RWPE1 (cell line): ENCODE results near the gene OLFM1.

Experiments
- CTCF ChIA-PET: fragments of 350-600 bp; sonication (Branson Sonifier 250); formaldehyde crosslinking; extraction: SDS; loops from one replicate; lab custom pipeline; 2021; lab: Yijun Ruan, JAX
- POLR2A ChIA-PET: fragments of 400-600 bp; formaldehyde crosslinking; extraction: SDS; loops from one replicate; lab custom pipeline; 2020; ENCODE audit warnings: antibody characterized with exemption; ENCODE audit not compliant: low non-redundant PET; lab: Yijun Ruan, JAX
- DNase-seq: peaks from one replicate; pipeline ENCODE4 v3.0.0; 2012; ENCODE audit warnings: low spot score
- H3K27ac ChIP-seq: fragments of 450-650 bp; 2 replicates; pipeline ENCODE4 v1.5.1; 2017
- CTCF ChIP-seq: fragments of 450-650 bp; conservative IDR thresholded peaks from 2 replicates; pipeline ENCODE4 v1.5.1; 2017; ENCODE audit warnings: low read depth, mild to moderate bottlenecking

The OLFM1 gene

GRCh38 chr9:135048758-135049444, 38.6 kb upstream of the OLFM1 start:
- H3K27ac ChIP-seq: no peak overlapping the region
- DNase-seq: no peak
- POLR2A ChIA-PET: no interaction called here
- TF ChIP-seq CTCF: no peak
- CTCF ChIA-PET: interaction anchor here (0.5 to 0.7 kb wide), 2 partner anchors 385 to 646 kb away, joined by 3 to 4 read pairs; no protein-coding TSS in a partner anchor

GRCh38 chr9:135049460-135049859, 38.0 kb upstream of the OLFM1 start:
- ChIA-PET POLR2A (no interaction called here), CTCF (interaction anchor here (0.7 kb wide), 1 partner anchor 647 kb away, joined by 3 read pairs; no protein-coding TSS in a partner anchor)
- H3K27ac ChIP-seq: no peak overlapping the region
- no peak for TF ChIP-seq CTCF
- DNase-seq: no peak

GRCh38 chr9:135050072-135050990, 37.1 kb upstream of the OLFM1 start:
- POLR2A ChIA-PET: no interaction called here
- DNase-seq: no peak
- H3K27ac ChIP-seq: no peak overlapping the region
- no peak for TF ChIP-seq CTCF
- CTCF ChIA-PET: no interaction called here

- no peak overlapping the region for H3K27ac ChIP-seq
- ChIA-PET POLR2A (no interaction called here), CTCF (no interaction called here)
- DNase-seq: no peak
- TF ChIP-seq CTCF: no peak
These were observed 36.0 kb upstream of the OLFM1 start for GRCh38 chr9:135051316-135052038.

GRCh38 chr9:135053133-135053532, 34.3 kb upstream of the OLFM1 start:
- CTCF ChIA-PET: interaction anchor here (0.7 kb wide), 1 partner anchor 9 kb away, joined by 4 read pairs; no protein-coding TSS in a partner anchor
- DNase-seq: no peak
- POLR2A ChIA-PET: no interaction called here
- H3K27ac ChIP-seq: no peak overlapping the region
- TF ChIP-seq CTCF: no peak

- ChIA-PET CTCF (no interaction called here), POLR2A (no interaction called here)
- no peak for TF ChIP-seq CTCF
- no peak for DNase-seq
- no peak overlapping the region for H3K27ac ChIP-seq
These were observed 32.3 kb upstream of the OLFM1 start for GRCh38 chr9:135055181-135055580.
